OCI-LY3 (cell line): Measurements from ENCODE around the gene SCN1B.
A peak's percentile ranks its signal among the peaks of the same experiment; 100 is the strongest.
"Not testable (repeated sequence)": the region's sequence is repeated elsewhere in the genome, so short reads cannot be mapped to it uniquely, and the experiment has no call there.

Source experiments
- H2AFZ ChIP-seq: fragments of 200-600, 300-600 bp; shearing (Covaris generic); 2 replicates; pipeline ENCODE4 v1.6.0; 2014; ENCODE audit warnings: antibody characterized with exemption, low read depth, low read length
- H3K27ac ChIP-seq: fragments of 200-600, 300-600 bp; sonication (generic); 2 replicates; pipeline ENCODE4 v1.5.1; 2014; ENCODE audit warnings: mild to moderate bottlenecking, low read length, moderate library complexity, mixed read lengths
- H3K27me3 ChIP-seq: fragments of 200-600, 300-600 bp; sonication (generic); 2 replicates; pipeline ENCODE4 v1.6.1; 2014; ENCODE audit warnings: low read depth, low read length, mixed read lengths
- H3K36me3 ChIP-seq: fragments of 200-600, 300-600 bp; sonication (generic); replicated peaks from 2 replicates; pipeline ENCODE3; 2014; ENCODE audit warnings: low read depth, low read length, mixed read lengths
- H3K4me1 ChIP-seq: fragments of 300-600, 200-600 bp; sonication (generic); 2 replicates; pipeline ENCODE4 v1.6.1; 2014; ENCODE audit warnings: low read length, mixed read lengths
- H3K4me2 ChIP-seq: fragments of 200-600, 300-600 bp; sonication (generic); 2 replicates; pipeline ENCODE4 v1.6.1; 2014; ENCODE audit warnings: low read length, mixed read lengths
- H3K4me3 ChIP-seq: fragments of 300-600, 200-600 bp; sonication (generic); 2 replicates; pipeline ENCODE4 v1.5.1; 2014; ENCODE audit warnings: antibody characterized with exemption, mild to moderate bottlenecking, low read length, moderate library complexity
- H3K79me2 ChIP-seq: fragments of 300-600, 200-600 bp; shearing (Covaris generic); 2 replicates; pipeline ENCODE4 v1.6.1; 2014; ENCODE audit warnings: mild to moderate bottlenecking, low read length, mixed read lengths
- H3K9ac ChIP-seq: fragments of 300-600, 200-600 bp; shearing (Covaris generic); 2 replicates; pipeline ENCODE4 v1.6.0; 2014; ENCODE audit warnings: mild to moderate bottlenecking, low read length, moderate library complexity
- H3K9me3 ChIP-seq: fragments of 200-600, 300-600 bp; shearing (Covaris generic); 2 replicates; pipeline ENCODE4 v1.6.1; 2014; ENCODE audit warnings: low read length, mixed read lengths; ENCODE audit not compliant: insufficient read depth
- H4K20me1 ChIP-seq: fragments of 200-600, 300-600 bp; sonication (generic); 2 replicates; pipeline ENCODE4 v1.6.1; 2016; ENCODE audit warnings: low read length, mixed read lengths; ENCODE audit not compliant: insufficient read depth
- EZH2phosphoT487 ChIP-seq: fragments of 200-600 bp; shearing (Covaris generic); IDR thresholded peaks from 2 replicates; pipeline ENCODE4 v1.6.1; 2018; ENCODE audit warnings: antibody characterized with exemption, mixed run types, low read depth
- TF ChIP-seq, protein P1 (sequence below): fragments of 200-600, 300-600 bp; sonication (generic); IDR thresholded peaks from 2 replicates; pipeline ENCODE4 v1.5.1; 2014; ENCODE audit warnings: antibody characterized with exemption, low read length, low read depth

The SCN1B gene

DNA sequence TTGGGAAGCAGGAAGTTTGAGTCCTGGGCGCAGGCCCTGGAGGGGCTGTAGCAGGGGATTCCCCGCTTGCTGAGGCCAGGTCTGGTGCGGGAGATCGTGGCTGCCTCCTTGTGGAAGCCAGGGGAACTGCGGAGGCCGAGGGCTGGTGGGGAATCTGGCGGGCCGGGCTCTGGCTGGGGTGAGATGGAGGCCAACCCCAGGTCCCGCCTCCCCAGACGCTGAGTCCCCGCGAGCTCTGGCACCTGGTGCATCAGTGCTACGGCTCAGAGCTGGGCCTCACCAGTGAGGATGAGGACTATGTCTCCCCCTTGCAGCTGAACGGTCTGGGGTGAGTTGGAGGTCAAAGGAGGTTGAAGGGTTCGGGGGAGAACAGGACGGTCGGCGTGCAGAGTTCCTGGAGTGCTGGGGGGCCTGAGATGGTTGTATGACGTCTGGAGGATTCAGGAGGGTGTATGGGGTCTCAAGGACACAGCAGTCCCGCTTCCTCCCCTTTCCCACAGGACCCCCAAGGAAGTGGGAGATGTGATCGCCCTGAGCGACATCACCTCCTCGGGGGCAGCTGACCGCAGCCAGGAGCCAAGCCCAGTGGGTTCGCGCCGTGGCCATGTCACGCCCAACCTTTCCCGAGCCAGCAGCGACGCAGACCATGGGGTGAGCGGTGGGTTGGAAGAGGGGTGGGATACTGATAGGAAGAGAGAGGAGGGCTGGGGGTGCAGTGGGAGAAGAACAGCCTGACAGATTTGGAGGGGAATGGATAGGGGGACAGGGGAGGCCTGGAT is 17.0 kb upstream of the SCN1B start:
- H2AFZ ChIP-seq, result no peak overlapping the region
- H3K27ac ChIP-seq, result no peak overlapping the region
- no peaks in the 10 kb centered on the region for H4K20me1 ChIP-seq

DNA sequence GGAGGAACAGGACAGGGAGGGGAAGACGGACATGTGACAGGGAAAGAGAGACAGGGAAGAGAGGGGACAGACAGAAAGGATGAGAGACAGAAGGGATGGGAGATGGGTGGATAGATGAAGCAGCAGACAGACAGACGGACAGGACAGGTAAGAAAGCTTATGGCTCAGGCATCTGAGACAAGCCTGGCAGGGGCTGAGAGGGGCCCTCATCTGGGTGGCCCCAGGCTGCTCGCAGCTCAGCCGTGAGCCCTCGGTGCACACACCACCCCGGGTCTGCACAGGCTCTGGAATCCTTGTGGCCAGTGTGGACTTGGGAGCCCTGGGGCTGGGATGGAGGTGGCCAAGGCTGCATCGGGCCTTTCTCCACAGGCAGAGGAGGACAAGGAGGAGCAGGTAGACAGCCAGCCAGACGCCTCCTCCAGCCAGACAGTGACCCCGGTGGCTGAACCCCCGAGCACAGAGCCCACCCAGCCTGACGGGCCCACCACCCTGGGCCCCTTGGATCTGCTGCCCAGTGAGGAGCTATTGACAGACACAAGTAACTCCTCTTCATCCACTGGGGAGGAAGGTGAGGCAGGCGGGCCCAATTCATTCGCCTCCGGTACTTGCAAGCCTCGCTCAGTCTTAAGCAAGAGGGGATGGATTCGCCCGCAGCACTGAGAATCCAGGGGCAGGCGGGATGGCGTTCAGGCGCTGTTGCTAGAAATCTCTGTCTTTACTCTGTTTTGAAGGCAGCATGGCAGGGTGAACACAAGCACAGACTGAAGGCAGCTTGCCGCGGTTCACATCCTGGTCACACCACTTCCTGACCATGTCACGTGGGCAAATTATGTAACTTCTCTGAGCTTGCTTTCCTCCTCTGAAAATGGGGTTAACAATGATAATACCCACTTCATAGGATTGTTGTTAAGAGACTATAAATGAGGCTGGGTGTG is 16.2 kb upstream of the SCN1B start:
- H3K9ac ChIP-seq, result no peak overlapping the region

More for the DNA sequence above, 17.0 kb upstream of the SCN1B start:
- Histone ChIP-seq H3K4me3 (no peak overlapping the region), H3K9ac (no peak overlapping the region), H3K4me2 (no peak overlapping the region), H3K79me2 (no peaks in the 10 kb centered on the region), H3K4me1 (peaks cover 16% of the 10 kb centered on the region), H3K36me3 (peaks cover 55% of the 10 kb centered on the region), H3K9me3 (no peaks in the 10 kb centered on the region), H3K27me3 (no peaks in the 10 kb centered on the region)
- TF ChIP-seq EZH2phosphoT487, result no peak
- TF ChIP-seq, protein P1, sequence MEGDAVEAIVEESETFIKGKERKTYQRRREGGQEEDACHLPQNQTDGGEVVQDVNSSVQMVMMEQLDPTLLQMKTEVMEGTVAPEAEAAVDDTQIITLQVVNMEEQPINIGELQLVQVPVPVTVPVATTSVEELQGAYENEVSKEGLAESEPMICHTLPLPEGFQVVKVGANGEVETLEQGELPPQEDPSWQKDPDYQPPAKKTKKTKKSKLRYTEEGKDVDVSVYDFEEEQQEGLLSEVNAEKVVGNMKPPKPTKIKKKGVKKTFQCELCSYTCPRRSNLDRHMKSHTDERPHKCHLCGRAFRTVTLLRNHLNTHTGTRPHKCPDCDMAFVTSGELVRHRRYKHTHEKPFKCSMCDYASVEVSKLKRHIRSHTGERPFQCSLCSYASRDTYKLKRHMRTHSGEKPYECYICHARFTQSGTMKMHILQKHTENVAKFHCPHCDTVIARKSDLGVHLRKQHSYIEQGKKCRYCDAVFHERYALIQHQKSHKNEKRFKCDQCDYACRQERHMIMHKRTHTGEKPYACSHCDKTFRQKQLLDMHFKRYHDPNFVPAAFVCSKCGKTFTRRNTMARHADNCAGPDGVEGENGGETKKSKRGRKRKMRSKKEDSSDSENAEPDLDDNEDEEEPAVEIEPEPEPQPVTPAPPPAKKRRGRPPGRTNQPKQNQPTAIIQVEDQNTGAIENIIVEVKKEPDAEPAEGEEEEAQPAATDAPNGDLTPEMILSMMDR, result peak; percentile 93

DNA sequence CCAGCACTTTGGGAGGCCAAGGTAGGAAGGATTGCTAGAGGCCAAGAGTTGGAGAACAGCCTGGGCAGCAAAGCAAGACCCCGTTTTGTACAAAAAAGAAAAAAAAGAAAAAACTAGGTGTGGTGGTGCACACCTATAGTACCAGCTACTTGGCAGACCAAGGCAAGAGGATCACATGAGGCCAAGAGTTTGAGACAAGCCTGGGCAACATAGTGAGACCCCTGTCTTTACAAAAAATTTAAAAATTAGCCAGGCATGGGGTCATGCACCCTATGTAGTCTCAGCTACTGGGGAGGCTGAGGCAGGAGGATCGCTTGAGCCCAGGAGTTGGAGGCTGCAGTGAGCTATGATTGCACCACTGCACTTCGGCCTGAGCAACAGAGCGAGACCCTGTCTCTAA is 15.5 kb upstream of the SCN1B start:
- not testable (repeated sequence) for H2AFZ ChIP-seq, H3K9me3 ChIP-seq, H3K79me2 ChIP-seq, H3K4me3 ChIP-seq, H4K20me1 ChIP-seq, H3K27me3 ChIP-seq, H3K9ac ChIP-seq, H3K4me2 ChIP-seq, H3K27ac ChIP-seq
- peaks cover 16% of the 10 kb centered on the region for H3K4me1 ChIP-seq
- H3K36me3 ChIP-seq, result peaks cover 64% of the 10 kb centered on the region

More for the DNA sequence above, 16.2 kb upstream of the SCN1B start:
- Histone ChIP-seq H3K27ac (no peak overlapping the region), H4K20me1 (no peaks in the 10 kb centered on the region), H2AFZ (no peak overlapping the region), H3K4me2 (no peak overlapping the region), H3K36me3 (peaks cover 64% of the 10 kb centered on the region), H3K27me3 (no peaks in the 10 kb centered on the region), H3K4me3 (no peak overlapping the region), H3K79me2 (no peaks in the 10 kb centered on the region), H3K4me1 (peaks cover 16% of the 10 kb centered on the region), H3K9me3 (no peaks in the 10 kb centered on the region)
- no peak for TF ChIP-seq EZH2phosphoT487
- TF ChIP-seq, protein P1, result no peak

DNA sequence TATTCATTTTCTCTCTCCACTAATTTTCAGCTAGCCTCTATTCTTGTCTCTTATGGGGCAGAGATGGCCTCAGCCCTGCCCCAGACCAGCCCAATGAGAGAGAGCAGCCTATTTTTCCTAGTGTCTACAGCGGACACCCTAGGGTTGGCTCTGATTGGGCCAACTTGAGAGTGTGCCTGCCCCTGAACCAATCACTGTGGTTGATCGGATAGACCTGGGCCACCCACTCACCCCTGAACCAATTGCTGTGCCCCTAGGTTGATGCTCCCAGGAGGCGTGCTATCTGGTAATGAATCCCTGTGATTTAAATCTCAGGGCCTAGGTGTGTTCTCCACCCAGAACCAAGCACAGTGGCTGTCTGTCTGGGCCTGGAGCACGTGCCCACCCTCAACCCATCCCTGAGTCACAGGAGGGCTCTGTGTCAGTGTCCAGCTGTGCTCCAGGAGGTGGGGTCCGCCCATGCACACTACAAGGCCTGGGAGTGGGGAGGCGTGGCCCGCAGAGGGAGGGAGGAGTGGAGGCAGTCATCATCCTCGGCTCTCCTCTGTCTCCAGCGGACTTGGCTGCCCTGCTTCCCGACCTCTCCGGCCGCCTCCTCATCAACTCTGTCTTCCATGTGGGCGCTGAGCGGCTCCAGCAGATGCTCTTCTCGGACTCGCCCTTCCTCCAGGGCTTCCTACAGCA is 14.9 kb upstream of the SCN1B start:
- Histone ChIP-seq H3K36me3 (peaks cover 59% of the 10 kb centered on the region), H3K9ac (no peak overlapping the region), H3K27me3 (no peaks in the 10 kb centered on the region), H3K27ac (no peak overlapping the region), H2AFZ (no peak overlapping the region), H3K4me2 (no peak overlapping the region), H3K4me3 (no peak overlapping the region), H3K79me2 (no peaks in the 10 kb centered on the region), H3K9me3 (no peaks in the 10 kb centered on the region), H4K20me1 (no peaks in the 10 kb centered on the region), H3K4me1 (peaks cover 16% of the 10 kb centered on the region)
- TF ChIP-seq, protein P1, result no peak
- TF ChIP-seq EZH2phosphoT487, result no peak
